Duodenal mucosa (tissue), 2 donors: ENCODE results near the gene UGT1A3.

ENCODE experiments used
- H3K27ac ChIP-seq: one replicate; pipeline ENCODE4 v1.7.0; 2013; ENCODE audit warnings: low read depth, low read length
- H3K27me3 ChIP-seq, 2 donors: one replicate each; pipeline ENCODE4 v1.7.0; 2013; ENCODE audit warnings: low read length in 2 of 2, control low read depth in 1 of 2; ENCODE audit not compliant: insufficient read depth in 2 of 2, control insufficient read depth in 1 of 2
- H3K36me3 ChIP-seq, 2 donors: one replicate each; pipeline ENCODE4 v1.7.0; 2013; ENCODE audit warnings: low read length in 2 of 2, control low read depth in 1 of 2; ENCODE audit not compliant: insufficient read depth in 2 of 2, control insufficient read depth in 1 of 2
- H3K4me1 ChIP-seq, 2 donors: one replicate each; pipeline ENCODE4 v1.7.0; 2013; ENCODE audit warnings: low read length in 2 of 2, control low read depth in 1 of 2; ENCODE audit not compliant: insufficient read depth in 2 of 2, control insufficient read depth in 1 of 2
- H3K4me3 ChIP-seq, 2 donors: one replicate each; pipeline ENCODE4 v1.7.0; 2013; ENCODE audit warnings: low read length in 2 of 2, low read depth in 1 of 2
- H3K9ac ChIP-seq, 2 donors: one replicate each; pipeline ENCODE4 v1.7.0; 2013; ENCODE audit warnings: low read length in 2 of 2, low read depth in 1 of 2
- H3K9me3 ChIP-seq, 2 donors: one replicate each; pipeline ENCODE4 v1.7.0; 2013; ENCODE audit warnings: low read length in 2 of 2, control low read depth in 1 of 2; ENCODE audit not compliant: control insufficient read depth in 1 of 2

The UGT1A3 gene

GRCh38 chr2:233819884-233820773, 91.3 kb downstream of the UGT1A3 start:
- no peak overlapping the region for H3K27ac ChIP-seq
- H3K4me3 ChIP-seq = no peak overlapping the region
- H3K9me3 ChIP-seq = no peaks in the 10 kb centered on the region
- H3K9ac ChIP-seq = no peak overlapping the region
- no peaks in the 10 kb centered on the region for H3K36me3 ChIP-seq
- H3K4me1 ChIP-seq = peaks cover 9 to 29% of the 10 kb centered on the region in 2 donors
- H3K27me3 ChIP-seq = peaks cover 0 to 3% of the 10 kb centered on the region in 2 donors

GRCh38 chr2:233820774-233821105, 91.9 kb downstream of the UGT1A3 start:
- Histone ChIP-seq H3K36me3 (no peaks in the 10 kb centered on the region), H3K9ac (no peak overlapping the region), H3K27me3 (peaks cover 0 to 3% of the 10 kb centered on the region in 2 donors), H3K27ac (no peak overlapping the region), H3K9me3 (no peaks in the 10 kb centered on the region), H3K4me1 (peaks cover 9 to 29% of the 10 kb centered on the region in 2 donors), H3K4me3 (no peak overlapping the region)

- H3K36me3 ChIP-seq = no peaks in the 10 kb centered on the region
- no peaks in the 10 kb centered on the region for H3K9me3 ChIP-seq
- H3K27me3 ChIP-seq = peaks cover 0 to 3% of the 10 kb centered on the region in 2 donors
- H3K9ac ChIP-seq = no peak overlapping the region
- H3K4me1 ChIP-seq = peaks cover 9 to 29% of the 10 kb centered on the region in 2 donors
- H3K4me3 ChIP-seq = no peak overlapping the region
- no peak overlapping the region for H3K27ac ChIP-seq
Observed at GRCh38 chr2:233821196-233821595, 92.4 kb downstream of the UGT1A3 start.

GRCh38 chr2:233821709-233822100, 92.9 kb downstream of the UGT1A3 start:
- Histone ChIP-seq H3K4me1 (peaks cover 9 to 29% of the 10 kb centered on the region in 2 donors), H3K36me3 (no peaks in the 10 kb centered on the region), H3K27me3 (peaks cover 0 to 3% of the 10 kb centered on the region in 2 donors), H3K27ac (no peak overlapping the region), H3K9ac (no peak overlapping the region), H3K4me3 (no peak overlapping the region), H3K9me3 (no peaks in the 10 kb centered on the region)

GRCh38 chr2:233822101-233822771, 93.4 kb downstream of the UGT1A3 start:
- Histone ChIP-seq H3K27me3 (peaks cover 0 to 3% of the 10 kb centered on the region in 2 donors), H3K4me3 (no peak overlapping the region)

More at GRCh38 chr2:233822101-233822771, 93.4 kb downstream of the UGT1A3 start:
- Histone ChIP-seq H3K9me3 (no peaks in the 10 kb centered on the region), H3K4me1 (peaks cover 9 to 29% of the 10 kb centered on the region in 2 donors), H3K27ac (no peak overlapping the region), H3K9ac (no peak overlapping the region), H3K36me3 (no peaks in the 10 kb centered on the region)
